ENCODE results near the gene ATG4C. TPM values are rescaled to one million over a fixed set of nuclear protein-coding genes. Genes with fewer than 3 reads are reported as not detected.
"Not testable (repeated sequence)": the region's sequence is repeated elsewhere in the genome, so short reads cannot be mapped to it uniquely, and the experiment has no call there.

ATG4C gene
- 3.1 and 4.2 TPM in 2 replicates for total RNA-seq

GRCh38 chr1:62783736-62784508, at the start of gene ATG4C:
Gene ATG4C (plus strand): TSS chr1:62784132. CDS start chr1:62803787, 19,655 bp downstream.
- no peaks in the 10 kb centered on the region for H3K27me3 ChIP-seq (ENCODE audit: control insufficient read depth, insufficient read depth, low read length)
- DNase-seq (ENCODE audit: low read depth) (peak; percentile 96), FAIRE-seq (no peak)
- H3K4me3 ChIP-seq (ENCODE audit: low read depth, low read length): peak within 1 kb of the TSS; percentile 57
- TF ChIP-seq CTCF (IDR thresholded peaks at IDR 0.05; ENCODE audit: insufficient read depth, low read length, severe bottlenecking): no peak
- no peaks in the 10 kb centered on the region for H3K36me3 ChIP-seq (ENCODE audit: control insufficient read depth, insufficient read depth, low read length)

- H3K4me3 ChIP-seq (ENCODE audit: low read depth, low read length): no peak overlapping the region
- H3K27me3 ChIP-seq (ENCODE audit: control insufficient read depth, insufficient read depth, low read length): no peaks in the 10 kb centered on the region
- DNase-seq (ENCODE audit: low read depth): peak; percentile 47
- H3K36me3 ChIP-seq (ENCODE audit: control insufficient read depth, insufficient read depth, low read length): no peaks in the 10 kb centered on the region
- FAIRE-seq: no peak
- no peak for TF ChIP-seq CTCF (IDR thresholded peaks at IDR 0.05; ENCODE audit: insufficient read depth, low read length, severe bottlenecking)
Measured at GRCh38 chr1:62735491-62736171, 48.3 kb upstream of the ATG4C start.

GRCh38 chr1:62740701-62741100, 43.2 kb upstream of the ATG4C start:
- DNase-seq (ENCODE audit: low read depth); FAIRE-seq; H3K27me3 ChIP-seq (ENCODE audit: control insufficient read depth, insufficient read depth, low read length); H3K4me3 ChIP-seq (ENCODE audit: low read depth, low read length); H3K36me3 ChIP-seq (ENCODE audit: control insufficient read depth, insufficient read depth, low read length): not testable (repeated sequence)

GRCh38 chr1:62744611-62745577, 39.0 kb upstream of the ATG4C start:
- no peaks in the 10 kb centered on the region for H3K36me3 ChIP-seq (ENCODE audit: control insufficient read depth, insufficient read depth, low read length)
- FAIRE-seq: no peak

GRCh38 chr1:62746086-62746808, 37.7 kb upstream of the ATG4C start:
- peak; percentile 59 for DNase-seq (ENCODE audit: low read depth)

More at GRCh38 chr1:62744611-62745577, 39.0 kb upstream of the ATG4C start:
- DNase-seq (ENCODE audit: low read depth): no peak
- no peak for TF ChIP-seq CTCF (IDR thresholded peaks at IDR 0.05; ENCODE audit: insufficient read depth, low read length, severe bottlenecking)
- no peaks in the 10 kb centered on the region for H3K27me3 ChIP-seq (ENCODE audit: control insufficient read depth, insufficient read depth, low read length)
- no peak overlapping the region for H3K4me3 ChIP-seq (ENCODE audit: low read depth, low read length)

More at GRCh38 chr1:62746086-62746808, 37.7 kb upstream of the ATG4C start:
- peak; percentile 43 for TF ChIP-seq CTCF (IDR thresholded peaks at IDR 0.05; ENCODE audit: insufficient read depth, low read length, severe bottlenecking)
- H3K4me3 ChIP-seq (ENCODE audit: low read depth, low read length): no peak overlapping the region
- H3K27me3 ChIP-seq (ENCODE audit: control insufficient read depth, insufficient read depth, low read length): no peaks in the 10 kb centered on the region
- no peaks in the 10 kb centered on the region for H3K36me3 ChIP-seq (ENCODE audit: control insufficient read depth, insufficient read depth, low read length)
- no peak for FAIRE-seq

Data from bronchial epithelial cell (primary cell).